Lower leg skin (tissue), 4 donors: ENCODE results near the gene BTBD16. TPM values are rescaled to one million over a fixed set of nuclear protein-coding genes. Genes with fewer than 3 reads are reported as not detected.

Experiments
- DNase-seq, 2 donors: peaks; one replicate each; pipeline ENCODE4 v3.0.0-alpha.2; 2019; ENCODE audit warnings: low spot score in 2 of 2
- H3K4me3 ChIP-seq: fragments of 200-600 bp; sonication (generic); 2 replicates; pipeline ENCODE4 v1.5.1; 2017; ENCODE audit warnings: mild to moderate bottlenecking, low read depth; ENCODE audit not compliant: poor library complexity, severe bottlenecking
- CTCF ChIP-seq, 3 donors: fragments of 450-650 bp; IDR thresholded peaks; one replicate each; pipeline ENCODE4 v1.5.1; 2016; ENCODE audit warnings: antibody characterized with exemption in 3 of 3, mild to moderate bottlenecking in 3 of 3, moderate library complexity in 2 of 3
- POLR2A ChIP-seq, 2 donors: fragments of 450-650 bp; IDR thresholded peaks; one replicate each; pipeline ENCODE4 v1.6.1; 2016 to 2017; ENCODE audit warnings: antibody characterized with exemption in 2 of 2, mild to moderate bottlenecking in 1 of 2, moderate library complexity in 1 of 2
- WGBS, 2 donors: methylation state at CpG; one replicate each; pipeline ENCODE4 v1.1.5; 2018; 5-methylcytosine and 5-hydroxymethylcytosine counted together
- intact Hi-C: fragments of 100-400 bp; cut with DNase I; formaldehyde crosslinking; loops from one replicate; pipeline ENCODE4 v1.15.0; 2023; ENCODE audit warnings: low total_unique reads
- total RNA-seq, 4 donors: library from RNA; depleted of rRNA; stranded (reverse); fragments of >200 nt; gene quantifications; one replicate each; pipeline ENCODE4 v1.1.0, GENCODE V29; 2016

The BTBD16 gene
- total RNA-seq, 4 donors from 2014 or later, result 2.7 to 16.4 (median 9.0) TPM

GRCh38 chr10:122279725-122280141, 8.6 kb downstream of the BTBD16 start:
- no peak overlapping the region for H3K4me3 ChIP-seq
- intact Hi-C loops, result loop anchor here (10.0 kb wide), 1 partner anchor 285 kb away; the partner anchor contains the start of gene DMBT1
- TF ChIP-seq POLR2A (IDR thresholded peaks at IDR 0.05) (no peak), CTCF (IDR thresholded peaks at IDR 0.05) (no peak)
- peak in 1 of 2 donors; percentile 83 for DNase-seq
- WGBS, 2 donors, result 33 to 44% methylated on average over 9 of the region's 9 CpGs

- WGBS, 2 donors, result 70 to 72% methylated on average over 7 of the region's 7 CpGs
- peak in 1 of 2 donors; percentile 69 for DNase-seq
- intact Hi-C loops, result loop anchor here (10.0 kb wide), 1 partner anchor 285 kb away; the partner anchor contains the start of gene DMBT1
- no peak for TF ChIP-seq CTCF (IDR thresholded peaks at IDR 0.05)
- no peak for TF ChIP-seq POLR2A (IDR thresholded peaks at IDR 0.05)
- no peak overlapping the region for H3K4me3 ChIP-seq
Measured at GRCh38 chr10:122280156-122280555, 9.1 kb downstream of the BTBD16 start.

GRCh38 chr10:122281018-122281626, 10.0 kb downstream of the BTBD16 start:
- peak in 1 of 2 donors; percentile 17 for DNase-seq

GRCh38 chr10:122281751-122282150, 10.7 kb downstream of the BTBD16 start:
- intact Hi-C loops, result loop anchor here (10.0 kb wide), 1 partner anchor 283 kb away; the partner anchor contains the start of gene DMBT1
- WGBS, 2 donors, result 87 to 89% methylated on average over 8 of the region's 8 CpGs
- no peak for TF ChIP-seq CTCF (IDR thresholded peaks at IDR 0.05)
- TF ChIP-seq POLR2A (IDR thresholded peaks at IDR 0.05), result no peak
- H3K4me3 ChIP-seq, result no peak overlapping the region
- DNase-seq, result peak in 1 of 2 donors; percentile 50

More at GRCh38 chr10:122281018-122281626, 10.0 kb downstream of the BTBD16 start:
- intact Hi-C loops, result loop anchor here (10.0 kb wide), 1 partner anchor 284 kb away; the partner anchor contains the start of gene DMBT1
- WGBS, 2 donors, result 87 to 89% methylated on average over 7 of the region's 7 CpGs
- H3K4me3 ChIP-seq, result no peak overlapping the region
- TF ChIP-seq CTCF (IDR thresholded peaks at IDR 0.05) (no peak), POLR2A (IDR thresholded peaks at IDR 0.05) (no peak)

GRCh38 chr10:122282253-122282671, 11.2 kb downstream of the BTBD16 start:
- intact Hi-C loops, result loop anchor here (10.0 kb wide), 1 partner anchor 283 kb away; the partner anchor contains the start of gene DMBT1
- no peak overlapping the region for H3K4me3 ChIP-seq
- DNase-seq, result peak in 1 of 2 donors; percentile 82
- WGBS, 2 donors, result 83 to 84% methylated on average over 9 of the region's 9 CpGs
- TF ChIP-seq CTCF (IDR thresholded peaks at IDR 0.05), result no peak
- no peak for TF ChIP-seq POLR2A (IDR thresholded peaks at IDR 0.05)
